OCI-LY1 (cell line): Measurements from ENCODE around the gene VPS35L.

Source experiments
- H2AFZ ChIP-seq: fragments of 200-600 bp; sonication (generic), shearing (Covaris generic); 2 replicates; pipeline ENCODE4 v1.6.0; 2014; ENCODE audit warnings: antibody characterized with exemption, mild to moderate bottlenecking, low read length
- H3F3A ChIP-seq: fragments of 200-600 bp; sonication (generic), shearing (Covaris generic); 2 replicates; pipeline ENCODE4 v1.6.0; 2014; ENCODE audit warnings: mild to moderate bottlenecking, antibody characterized with exemption, low read length, moderate library complexity; ENCODE audit not compliant: insufficient read depth
- H3K27ac ChIP-seq: fragments of 200-600 bp; sonication (generic); 2 replicates; pipeline ENCODE4 v1.5.1; 2014; ENCODE audit warnings: low read length, mixed run types, mild to moderate bottlenecking, low read depth; ENCODE audit not compliant: poor library complexity, severe bottlenecking
- H3K27me3 ChIP-seq: fragments of 200-600 bp; sonication (generic); 2 replicates; pipeline ENCODE4 v1.6.0; 2014; ENCODE audit warnings: antibody characterized with exemption, mild to moderate bottlenecking, low read length, moderate library complexity; ENCODE audit not compliant: insufficient read depth
- H3K36me3 ChIP-seq: fragments of 200-600 bp; sonication (generic); 2 replicates; pipeline ENCODE4 v1.6.1; 2014; ENCODE audit warnings: mild to moderate bottlenecking, antibody characterized with exemption, low read length, moderate library complexity, mixed read lengths; ENCODE audit not compliant: insufficient read depth
- H3K4me1 ChIP-seq: fragments of 200-600 bp; sonication (generic); 2 replicates; pipeline ENCODE4 v1.5.1; 2014; ENCODE audit warnings: mild to moderate bottlenecking, low read length, moderate library complexity; ENCODE audit not compliant: insufficient read depth, severe bottlenecking
- H3K4me2 ChIP-seq: fragments of 200-600 bp; sonication (generic), shearing (Covaris generic); 2 replicates; pipeline ENCODE4 v1.6.1; 2014; ENCODE audit warnings: low read length
- H3K4me3 ChIP-seq: fragments of 200-600 bp; sonication (generic); 2 replicates; pipeline ENCODE4 v1.5.1; 2014; ENCODE audit warnings: low read length, low read depth, mild to moderate bottlenecking, mixed read lengths; ENCODE audit not compliant: poor library complexity, severe bottlenecking
- H3K79me2 ChIP-seq: fragments of 200-600 bp; shearing (Covaris generic); 2 replicates; pipeline ENCODE4 v1.6.1; 2016; ENCODE audit warnings: mixed run types, low read length, mixed read lengths; ENCODE audit not compliant: insufficient read depth
- H3K9ac ChIP-seq: fragments of 200-600 bp; sonication (generic), shearing (Covaris generic); 2 replicates; pipeline ENCODE4 v1.6.1; 2014; ENCODE audit warnings: mild to moderate bottlenecking, low read length, mixed read lengths
- H3K9me2 ChIP-seq: fragments of 200-600 bp; sonication (generic), shearing (Covaris generic); 2 replicates; pipeline ENCODE4 v1.6.1; 2014; ENCODE audit warnings: low read depth, mild to moderate bottlenecking, low read length, mixed read lengths
- H3K9me3 ChIP-seq: fragments of 200-600 bp; shearing (Covaris generic); 2 replicates; pipeline ENCODE4 v1.6.1; 2014; ENCODE audit warnings: low read length, mixed read lengths
- H4K20me1 ChIP-seq: fragments of 200-600 bp; sonication (generic), shearing (Covaris generic); 2 replicates; pipeline ENCODE4 v1.6.0; 2016; ENCODE audit warnings: mild to moderate bottlenecking, low read length; ENCODE audit not compliant: insufficient read depth
- CTCF ChIP-seq: fragments of 200-600 bp; sonication (generic), shearing (Covaris generic); IDR thresholded peaks from 2 replicates; pipeline ENCODE4 v1.5.1; 2017; ENCODE audit warnings: mild to moderate bottlenecking, antibody characterized with exemption, low read length, moderate library complexity, mixed read lengths
- EZH2 ChIP-seq: fragments of 200-600 bp; sonication (generic), shearing (Covaris generic); IDR thresholded peaks from 2 replicates; pipeline ENCODE4 v1.8.0; 2017; ENCODE audit warnings: borderline replicate concordance, mixed run types, mild to moderate bottlenecking, antibody characterized with exemption, low read length, moderate library complexity, mixed read lengths

Gene VPS35L

DNA sequence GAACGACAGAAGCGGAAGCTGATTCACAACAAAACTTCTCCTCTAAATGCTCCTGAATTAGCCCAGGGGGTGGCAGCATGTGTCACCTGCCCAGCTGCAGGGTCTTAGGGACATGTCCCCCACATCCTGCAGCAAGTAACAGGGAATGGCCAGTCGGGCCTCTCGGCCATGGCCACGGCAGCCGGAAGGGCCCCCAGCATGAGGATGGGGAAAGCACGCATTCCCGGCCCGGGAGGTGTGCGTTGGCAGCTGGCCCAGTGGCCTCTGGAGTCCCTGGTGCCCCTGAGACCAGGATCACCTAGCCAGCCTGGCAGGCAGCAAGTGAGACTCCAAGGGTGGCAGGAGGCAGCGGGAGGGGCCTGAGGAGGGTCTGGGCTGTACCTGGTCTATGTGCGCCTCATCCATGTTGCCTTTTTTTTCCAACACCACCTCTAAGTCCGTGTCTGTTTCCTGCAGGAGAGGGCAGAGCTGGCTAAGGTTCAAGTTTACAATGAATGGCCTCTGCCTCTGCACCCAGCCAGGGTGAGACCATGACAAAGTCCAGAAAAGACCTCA is 155.6 kb downstream of the VPS35L start:
- Histone ChIP-seq H3F3A (no peaks in the 10 kb centered on the region), H3K9ac (no peak overlapping the region), H3K79me2 (0 out of 2 replicates have a peak, but pooled peaks cover 2% of the 10 kb centered on the region), H4K20me1 (no peaks in the 10 kb centered on the region), H3K9me3 (no peaks in the 10 kb centered on the region), H3K4me2 (no peak overlapping the region), H3K4me1 (peaks cover 2% of the 10 kb centered on the region), H3K27ac (no peak overlapping the region), H2AFZ (no peak overlapping the region), H3K27me3 (no peaks in the 10 kb centered on the region), H3K9me2 (no peaks in the 10 kb centered on the region), H3K36me3 (peaks cover 60% of the 10 kb centered on the region), H3K4me3 (no peak overlapping the region)
- TF ChIP-seq EZH2 (no peak), CTCF (no peak)

GRCh38 chr16:19711643-19712042 is 156.1 kb downstream of the VPS35L start:
- H3K9me2 ChIP-seq, result no peaks in the 10 kb centered on the region
- H3K27ac ChIP-seq, result no peak overlapping the region
- TF ChIP-seq EZH2 (no peak), CTCF (no peak)
- peaks cover 6% of the 10 kb centered on the region; the same call in 1 of the 2 replicates for H3K79me2 ChIP-seq
- H3K4me1 ChIP-seq, result peaks cover 7% of the 10 kb centered on the region
- peaks cover 55% of the 10 kb centered on the region for H3K36me3 ChIP-seq
- H3K9ac ChIP-seq, result no peak overlapping the region
- H2AFZ ChIP-seq, result no peak overlapping the region
- H3K4me3 ChIP-seq, result no peak overlapping the region
- H3K27me3 ChIP-seq, result no peaks in the 10 kb centered on the region
- no peaks in the 10 kb centered on the region for H3F3A ChIP-seq
- no peaks in the 10 kb centered on the region for H4K20me1 ChIP-seq
- no peak overlapping the region for H3K4me2 ChIP-seq
- no peaks in the 10 kb centered on the region for H3K9me3 ChIP-seq

DNA sequence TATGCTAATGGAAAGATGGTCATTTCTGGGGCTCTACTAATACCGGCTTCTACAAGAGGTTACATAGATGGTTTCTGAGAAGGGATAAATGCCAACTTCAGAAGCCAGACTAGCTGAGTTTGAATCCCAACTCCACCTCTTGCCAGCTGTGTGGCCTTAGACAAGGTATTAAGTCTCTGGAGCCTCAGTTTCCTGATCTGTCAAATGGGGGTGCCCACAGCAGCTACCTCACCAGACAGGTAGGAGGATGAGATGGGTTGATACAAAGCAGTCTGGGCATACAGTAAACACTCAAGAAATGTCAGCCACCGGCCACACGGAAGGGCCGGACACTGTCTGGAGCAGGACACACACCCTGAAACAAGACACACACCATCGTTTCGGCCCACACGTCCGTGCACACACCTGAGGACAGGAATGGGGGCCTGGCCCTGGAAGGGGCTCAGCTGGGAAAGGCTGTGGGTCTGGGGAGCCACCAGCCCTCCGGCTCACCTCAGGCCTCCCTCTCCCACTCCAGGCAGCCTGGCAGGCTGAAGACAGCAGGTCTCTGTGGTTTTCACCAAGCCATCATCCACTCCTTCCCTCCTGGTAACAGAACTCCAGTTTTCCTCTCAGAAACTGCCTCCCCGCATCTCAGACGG is 157.0 kb downstream of the VPS35L start:
- no peaks in the 10 kb centered on the region for H3K9me2 ChIP-seq
- H3K4me3 ChIP-seq, result no peak overlapping the region
- no peak overlapping the region for H2AFZ ChIP-seq
- no peaks in the 10 kb centered on the region for H3K27me3 ChIP-seq
- H3K79me2 ChIP-seq, result peaks cover 14% of the 10 kb centered on the region
- no peak overlapping the region for H3K9ac ChIP-seq
- no peaks in the 10 kb centered on the region for H3K9me3 ChIP-seq
- peaks cover 49% of the 10 kb centered on the region for H3K36me3 ChIP-seq
- H3K4me2 ChIP-seq, result no peak overlapping the region
- no peaks in the 10 kb centered on the region for H3F3A ChIP-seq
- H3K4me1 ChIP-seq, result peaks cover 14% of the 10 kb centered on the region
- no peak for TF ChIP-seq EZH2
- TF ChIP-seq CTCF, result no peak
- H3K27ac ChIP-seq, result no peak overlapping the region
- H4K20me1 ChIP-seq, result no peaks in the 10 kb centered on the region
